ENCODE measurements around the gene ST14.
A peak's percentile ranks its signal among the peaks of the same experiment; 100 is the strongest.
"Not testable (repeated sequence)": the region's sequence is repeated elsewhere in the genome, so short reads cannot be mapped to it uniquely, and the experiment has no call there.

Gene ST14

GRCh38 chr11:130165601-130166456 is 6.2 kb downstream of the ST14 start:
- DNase-seq = peak; percentile 84

GRCh38 chr11:130166457-130166784 is 6.8 kb downstream of the ST14 start:
- no peak for DNase-seq

GRCh38 chr11:130167146-130167545 is 7.6 kb downstream of the ST14 start:
- DNase-seq = no peak

GRCh38 chr11:130168105-130168504 is 8.5 kb downstream of the ST14 start:
- DNase-seq = no peak

GRCh38 chr11:130170345-130170744 is 10.8 kb downstream of the ST14 start:
- DNase-seq = no peak

- no peak for DNase-seq
Measured at GRCh38 chr11:130171534-130171933, 12.0 kb downstream of the ST14 start.

- not testable (repeated sequence) for DNase-seq
Measured at GRCh38 chr11:130172001-130172400, 12.4 kb downstream of the ST14 start.

- DNase-seq = no peak
Measured at GRCh38 chr11:130174642-130175041, 15.1 kb downstream of the ST14 start.

GRCh38 chr11:130175898-130176297 is 16.3 kb downstream of the ST14 start:
- DNase-seq = no peak

- no peak for DNase-seq
Measured at GRCh38 chr11:130177782-130178181, 18.2 kb downstream of the ST14 start.

GRCh38 chr11:130178441-130179339 is 19.1 kb downstream of the ST14 start:
- DNase-seq = no peak

- no peak for DNase-seq
Measured at GRCh38 chr11:130179396-130180306, 20.1 kb downstream of the ST14 start.

GRCh38 chr11:130180491-130180890 is 20.9 kb downstream of the ST14 start:
- DNase-seq = no peak

- DNase-seq = no peak
Measured at GRCh38 chr11:130180896-130181294, 21.3 kb downstream of the ST14 start.

GRCh38 chr11:130181295-130182272 is 22.0 kb downstream of the ST14 start:
- no peak for DNase-seq

GRCh38 chr11:130183878-130184610 is 24.5 kb downstream of the ST14 start:
- DNase-seq = no peak

GRCh38 chr11:130187096-130187495 is 27.5 kb downstream of the ST14 start:
- no peak for DNase-seq

- no peak for DNase-seq
Measured at GRCh38 chr11:130188047-130188446, 28.5 kb downstream of the ST14 start.

GRCh38 chr11:130188585-130189347 is 29.2 kb downstream of the ST14 start:
- DNase-seq = no peak

Data from GF-D8 (cell line).